GM20000 (cell line): Measurements from ENCODE around the gene CCNY.

Experiments used
- DNase-seq: peaks from one replicate; pipeline ENCODE4 v3.0.0; 2012; ENCODE audit warnings: low spot score
- TF ChIP-seq, protein P1 (sequence below): IDR thresholded peaks from 2 replicates; pipeline ENCODE4 v1.5.1; 2012; ENCODE audit warnings: mild to moderate bottlenecking, control low read depth; ENCODE audit errors: extremely low read depth, missing control alignments

The CCNY gene

DNA sequence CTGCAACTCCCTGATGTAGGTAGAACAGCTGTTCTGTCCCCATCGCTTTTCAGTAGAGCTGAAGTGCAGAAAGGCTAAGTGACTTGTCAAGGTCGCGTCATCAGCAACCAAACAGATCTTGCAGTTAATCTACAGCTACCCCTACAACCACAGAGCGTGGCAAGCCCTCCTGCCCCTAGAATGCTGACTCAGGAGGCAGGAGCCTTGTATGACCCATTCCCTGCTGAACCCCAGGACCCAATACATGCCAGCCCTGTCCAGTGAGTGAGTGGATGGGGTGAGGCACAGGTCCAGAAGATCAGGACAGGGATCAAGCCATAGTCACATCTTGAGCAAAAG is 242.3 kb downstream of the CCNY start:
- no peak for DNase-seq
- TF ChIP-seq, protein P1, sequence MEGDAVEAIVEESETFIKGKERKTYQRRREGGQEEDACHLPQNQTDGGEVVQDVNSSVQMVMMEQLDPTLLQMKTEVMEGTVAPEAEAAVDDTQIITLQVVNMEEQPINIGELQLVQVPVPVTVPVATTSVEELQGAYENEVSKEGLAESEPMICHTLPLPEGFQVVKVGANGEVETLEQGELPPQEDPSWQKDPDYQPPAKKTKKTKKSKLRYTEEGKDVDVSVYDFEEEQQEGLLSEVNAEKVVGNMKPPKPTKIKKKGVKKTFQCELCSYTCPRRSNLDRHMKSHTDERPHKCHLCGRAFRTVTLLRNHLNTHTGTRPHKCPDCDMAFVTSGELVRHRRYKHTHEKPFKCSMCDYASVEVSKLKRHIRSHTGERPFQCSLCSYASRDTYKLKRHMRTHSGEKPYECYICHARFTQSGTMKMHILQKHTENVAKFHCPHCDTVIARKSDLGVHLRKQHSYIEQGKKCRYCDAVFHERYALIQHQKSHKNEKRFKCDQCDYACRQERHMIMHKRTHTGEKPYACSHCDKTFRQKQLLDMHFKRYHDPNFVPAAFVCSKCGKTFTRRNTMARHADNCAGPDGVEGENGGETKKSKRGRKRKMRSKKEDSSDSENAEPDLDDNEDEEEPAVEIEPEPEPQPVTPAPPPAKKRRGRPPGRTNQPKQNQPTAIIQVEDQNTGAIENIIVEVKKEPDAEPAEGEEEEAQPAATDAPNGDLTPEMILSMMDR, result no peak

DNA sequence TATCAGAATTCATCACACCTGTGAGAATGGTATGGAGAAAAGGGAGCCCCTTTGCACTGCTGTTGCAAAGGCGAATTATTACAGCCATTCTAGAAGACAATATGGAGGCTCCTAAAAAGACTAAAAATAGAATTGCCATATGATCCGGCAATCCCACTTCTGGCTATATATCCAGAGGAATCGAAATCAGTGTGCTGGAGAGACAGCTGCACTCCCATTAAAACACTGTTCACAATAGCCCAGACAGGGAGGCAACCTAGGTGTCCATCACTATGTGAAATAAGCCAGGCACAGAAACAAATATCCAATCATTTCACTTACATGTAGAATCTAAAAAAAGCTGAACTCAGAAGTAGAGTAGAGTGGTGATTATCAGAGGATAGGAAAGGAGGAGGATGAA is 242.8 kb downstream of the CCNY start:
- no peak for DNase-seq
- TF ChIP-seq, protein P1, result no peak

DNA sequence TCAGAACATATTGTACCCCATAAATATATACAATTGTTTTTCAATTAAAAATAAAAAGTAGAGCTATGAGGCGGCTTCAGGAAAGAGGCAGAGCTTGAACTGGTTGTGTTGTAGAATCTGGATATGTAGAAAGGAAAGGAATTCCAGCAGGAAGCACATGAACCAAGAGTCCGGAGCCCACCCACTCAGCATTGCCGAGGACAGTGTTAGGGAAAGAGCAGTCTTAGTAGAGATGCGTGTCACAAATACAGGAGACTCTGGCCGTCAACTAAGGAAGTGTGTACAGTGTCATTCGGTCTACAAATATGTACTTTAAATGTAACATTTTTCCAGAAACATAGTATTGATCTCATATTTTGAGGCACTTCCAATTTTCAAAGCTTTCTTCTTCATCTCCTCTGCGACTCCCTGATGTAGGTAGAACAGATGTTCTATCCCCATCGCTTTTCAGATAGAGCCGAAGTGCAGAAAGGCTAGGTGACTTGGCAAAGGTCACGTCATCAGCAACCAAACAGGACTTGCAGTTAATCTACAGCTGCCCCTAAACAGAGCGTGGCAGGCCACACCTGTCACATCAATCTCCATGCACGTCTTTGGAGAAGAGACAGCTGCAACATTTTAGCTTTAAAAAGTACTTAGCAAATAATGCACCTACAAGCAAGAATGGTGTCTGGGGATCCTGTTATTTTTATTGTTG is 243.6 kb downstream of the CCNY start:
- TF ChIP-seq, protein P1, result no peak
- no peak for DNase-seq

DNA sequence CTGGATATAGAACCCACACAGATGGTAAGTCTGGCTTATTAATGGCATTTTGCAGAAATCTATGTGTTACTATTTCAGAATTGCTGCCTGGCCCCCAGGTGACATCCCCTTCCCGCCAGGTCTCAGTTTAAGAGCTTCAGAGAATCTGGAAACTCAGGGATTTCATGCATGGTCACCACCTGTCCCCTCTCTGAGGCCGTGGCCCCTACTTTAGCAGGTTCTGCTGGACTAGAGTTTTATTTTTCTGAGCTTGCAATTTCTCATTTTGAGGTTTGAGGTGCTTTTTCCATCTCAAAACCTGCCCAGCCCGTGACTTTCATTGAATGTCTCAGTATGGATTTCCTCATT is 244.1 kb downstream of the CCNY start:
- DNase-seq, result no peak
- TF ChIP-seq, protein P1, result no peak

DNA sequence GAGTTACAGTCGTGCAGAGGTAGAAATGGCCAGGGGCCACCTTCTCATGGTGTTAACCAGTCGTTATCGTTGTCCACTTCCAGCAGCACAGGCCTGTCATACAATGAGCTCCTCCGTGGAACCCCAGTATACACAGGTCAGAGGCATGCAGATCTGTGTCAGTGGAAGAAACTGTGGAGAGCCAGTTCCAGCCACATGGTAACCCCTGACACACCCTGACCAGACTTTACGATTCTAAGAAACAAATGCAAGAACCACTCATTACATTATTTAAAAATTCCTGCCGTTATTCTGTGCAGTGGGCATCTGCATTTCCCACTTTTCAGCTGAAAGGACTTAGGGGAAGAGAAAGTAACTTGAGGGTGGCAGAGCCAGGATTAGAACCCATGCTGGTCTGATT is 245.3 kb downstream of the CCNY start:
- TF ChIP-seq, protein P1, result no peak
- no peak for DNase-seq

DNA sequence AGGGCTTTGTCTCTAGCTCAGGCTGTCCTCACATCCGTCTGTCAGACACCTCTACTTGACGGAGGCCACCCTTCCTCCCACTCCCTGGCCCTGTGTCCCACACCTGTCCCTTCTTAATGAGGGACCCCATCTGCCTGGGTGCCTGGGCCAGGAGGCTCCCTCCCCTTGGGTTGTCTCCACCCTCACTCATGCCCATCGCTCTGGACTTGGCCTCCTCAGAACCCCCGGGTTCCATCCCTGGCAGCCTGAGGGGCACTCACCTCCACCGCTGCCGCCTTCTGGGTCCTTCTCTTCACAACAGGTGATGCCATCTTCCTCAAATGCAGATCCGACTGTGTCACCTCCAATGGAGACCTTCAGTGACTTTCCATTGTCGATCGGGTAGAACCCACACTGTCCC is 248.6 kb downstream of the CCNY start:
- TF ChIP-seq, protein P1, result no peak
- no peak for DNase-seq

DNA sequence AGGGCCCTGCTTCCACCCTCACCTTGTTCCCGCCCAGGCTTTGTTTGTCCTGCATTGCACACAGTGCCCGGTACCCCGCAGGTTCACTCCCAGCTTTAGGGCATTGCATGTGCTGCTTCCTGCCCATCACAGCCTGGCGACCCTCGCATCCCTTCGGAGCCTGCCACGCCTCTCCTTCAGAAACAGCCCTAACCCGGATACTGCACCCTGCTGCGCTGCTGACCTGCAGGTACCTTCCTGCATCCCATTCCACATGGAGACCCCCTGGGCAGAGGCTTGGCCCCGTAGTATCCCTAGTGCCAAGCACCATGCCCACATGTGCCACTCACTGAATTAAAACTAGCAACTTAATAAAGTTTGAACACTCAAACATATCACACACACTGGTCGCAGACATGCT is 249.0 kb downstream of the CCNY start:
- TF ChIP-seq, protein P1, result no peak
- DNase-seq, result no peak
